GM21528 (cell line): Measurements from ENCODE around the gene CTSC.
A peak's percentile ranks its signal among the peaks of the same experiment; 100 is the strongest.
"Not testable (repeated sequence)": the region's sequence is repeated elsewhere in the genome, so short reads cannot be mapped to it uniquely, and the experiment has no call there.

Experiments used
- ATAC-seq: cut with Tn5 transposase; IDR thresholded peaks from one replicate; pipeline ENCODE4 v1.9.1; 2021; ENCODE audit warnings: mild to moderate bottlenecking, moderate library complexity; ENCODE audit not compliant: unreplicated experiment, low FRiP score

The CTSC gene

GRCh38 chr11:88322881-88323280 is 14.7 kb downstream of the CTSC start:
- ATAC-seq: not testable (repeated sequence)

DNA sequence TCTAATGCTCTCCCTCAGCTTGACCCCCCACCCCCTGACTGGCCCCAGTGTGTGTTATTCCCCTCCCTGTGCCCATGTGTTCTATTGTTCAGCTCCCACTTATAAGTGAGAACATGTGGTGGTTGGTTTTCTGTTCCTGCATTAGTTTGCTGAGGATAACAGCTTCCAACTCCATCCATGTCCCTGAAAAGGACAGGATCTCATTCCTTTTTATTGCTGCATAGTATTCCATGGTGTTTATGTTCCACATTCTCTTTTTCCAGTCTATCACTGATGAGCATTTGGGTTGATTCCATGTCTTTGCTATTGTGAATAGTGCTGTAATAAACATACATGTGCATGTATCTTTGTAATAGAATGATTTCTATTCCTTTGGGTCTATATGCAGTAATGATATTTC is 16.1 kb downstream of the CTSC start:
- not testable (repeated sequence) for ATAC-seq

DNA sequence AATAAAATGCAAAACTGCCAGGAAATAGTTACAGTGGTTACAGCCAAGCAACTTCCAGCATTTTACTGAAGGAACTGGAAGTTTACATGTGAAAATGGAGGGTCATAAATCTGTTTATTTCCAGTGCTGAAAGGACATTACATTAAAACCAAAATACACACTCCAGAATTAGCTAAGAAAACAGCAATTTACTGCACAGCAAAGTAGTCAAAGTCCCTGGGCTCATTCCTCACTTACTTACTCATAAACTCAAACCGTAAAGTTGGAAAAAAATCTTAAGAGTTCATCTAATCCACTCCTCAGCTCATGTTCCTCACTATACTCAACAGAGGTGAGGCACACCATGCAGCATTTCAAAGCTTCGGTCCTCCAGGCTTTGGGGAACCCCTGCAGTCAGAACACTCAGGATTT is 17.4 kb downstream of the CTSC start:
- ATAC-seq: no peak

DNA sequence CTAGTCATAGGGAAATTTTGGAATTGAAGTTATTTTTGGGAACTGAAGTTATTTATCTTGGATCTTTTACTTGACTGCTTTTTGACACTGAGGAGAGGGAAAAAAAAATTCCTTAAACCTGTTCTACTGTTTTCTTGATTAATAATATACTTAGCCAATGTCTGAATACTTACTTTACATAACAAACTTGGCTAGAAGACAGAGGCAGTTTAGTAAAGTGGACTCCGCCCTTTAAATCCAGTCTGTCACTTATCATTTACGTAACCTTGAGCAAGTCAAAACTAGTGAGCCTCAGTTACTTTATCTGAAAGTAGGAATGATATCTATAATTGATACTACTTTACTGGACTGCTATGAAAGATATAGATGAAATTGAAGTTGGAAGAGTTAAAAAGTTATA is 19.5 kb downstream of the CTSC start:
- ATAC-seq: no peak

DNA sequence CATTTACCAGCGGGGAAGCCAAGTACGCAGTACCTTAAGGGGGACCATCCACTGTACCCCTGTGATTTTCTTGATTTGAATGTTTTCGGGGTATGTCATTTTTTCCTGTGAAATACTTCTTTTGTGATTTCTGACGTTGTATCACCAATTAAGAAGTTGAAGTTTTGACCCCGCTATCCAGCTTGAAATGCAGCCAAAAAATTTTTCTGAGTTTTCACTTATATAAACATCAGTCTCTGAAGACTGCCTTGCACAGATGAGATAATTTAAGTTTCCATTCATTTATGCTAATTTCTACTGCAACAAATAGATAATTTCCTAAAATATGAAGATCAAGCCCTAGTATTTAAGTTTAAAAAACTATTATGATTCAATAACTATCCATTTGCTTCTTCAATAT is 20.0 kb downstream of the CTSC start:
- no peak for ATAC-seq

- ATAC-seq: no peak
These were observed 21.5 kb downstream of the CTSC start for GRCh38 chr11:88315981-88316441.

- no peak for ATAC-seq
These were observed 22.5 kb downstream of the CTSC start for GRCh38 chr11:88315015-88315414.

GRCh38 chr11:88313441-88313840 is 24.1 kb downstream of the CTSC start:
- ATAC-seq: no peak

GRCh38 chr11:88312628-88313027 is 24.9 kb downstream of the CTSC start:
- ATAC-seq: no peak

GRCh38 chr11:88310246-88310645 is 27.3 kb downstream of the CTSC start:
- ATAC-seq: no peak

- no peak for ATAC-seq
These were observed 29.0 kb downstream of the CTSC start for GRCh38 chr11:88308576-88308975.

DNA sequence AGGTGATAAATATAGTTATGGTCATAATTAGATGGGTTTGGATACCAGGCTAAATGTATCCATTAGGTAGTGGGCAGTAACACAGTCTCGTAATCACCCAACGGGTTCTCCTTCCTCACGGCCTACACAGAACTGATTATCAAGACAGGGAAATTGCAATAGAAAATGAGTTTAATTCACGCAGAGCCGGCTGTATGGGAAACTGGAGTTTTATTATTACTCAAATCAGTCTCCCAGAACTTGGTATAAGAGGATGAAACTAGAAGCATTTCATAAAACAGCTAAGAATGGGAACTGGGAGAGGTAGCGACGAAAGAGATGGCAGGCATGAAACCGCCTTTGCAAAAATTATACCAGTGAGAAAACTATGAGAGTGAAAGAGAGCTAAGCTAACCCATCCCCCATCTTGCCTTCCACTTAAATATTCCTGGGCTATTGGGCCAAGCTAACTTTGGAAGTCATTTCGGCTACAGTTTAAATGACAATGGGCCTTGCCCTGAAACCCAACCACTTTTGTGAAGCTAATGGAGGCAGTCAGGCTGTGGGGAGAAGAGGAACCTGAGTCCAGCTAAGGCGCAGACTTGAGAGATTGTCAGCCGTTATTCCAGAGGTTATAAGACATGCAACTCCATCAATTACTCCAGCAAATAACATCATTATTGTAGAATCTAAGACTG is 29.6 kb downstream of the CTSC start:
- peak; percentile 69 for ATAC-seq

- ATAC-seq: no peak
These were observed 30.8 kb downstream of the CTSC start for GRCh38 chr11:88306785-88307184.

DNA sequence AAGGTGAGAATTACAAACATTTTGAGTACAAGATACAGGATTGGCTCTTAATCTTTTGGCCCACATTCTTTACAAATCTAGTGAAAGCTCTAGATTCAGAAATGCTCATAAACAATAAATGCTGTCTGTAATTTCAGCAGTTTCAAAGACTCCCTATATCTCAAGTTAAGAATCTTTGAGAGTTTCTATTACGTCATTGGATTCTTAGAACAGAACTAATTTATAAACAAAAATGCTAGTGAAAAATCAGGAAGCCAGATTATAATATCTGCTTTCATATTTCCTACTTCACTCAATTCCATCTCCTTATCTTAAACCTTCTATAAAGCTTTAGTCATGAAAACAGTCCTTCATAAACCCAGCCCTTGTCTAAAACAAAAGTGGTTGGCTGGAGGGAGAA is 32.1 kb downstream of the CTSC start:
- no peak for ATAC-seq

DNA sequence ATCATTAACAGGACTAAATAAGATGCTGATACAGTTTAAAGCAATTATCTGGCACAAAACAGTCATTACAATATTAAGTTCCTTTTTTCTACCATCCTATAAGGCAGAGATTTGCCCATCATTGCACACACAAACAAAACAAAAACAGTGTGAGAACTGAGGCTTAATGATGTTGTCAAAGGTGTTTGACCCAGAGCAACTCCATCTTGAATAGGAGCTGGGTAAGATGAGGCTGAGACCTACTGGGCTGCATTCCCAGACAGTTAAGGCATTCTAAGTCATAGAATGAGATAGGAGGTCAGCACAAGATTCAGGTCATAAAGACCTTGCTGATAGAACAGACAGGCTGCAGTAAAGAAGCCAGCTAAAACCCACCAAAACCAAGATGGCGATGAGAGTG is 33.2 kb downstream of the CTSC start:
- ATAC-seq: no peak

DNA sequence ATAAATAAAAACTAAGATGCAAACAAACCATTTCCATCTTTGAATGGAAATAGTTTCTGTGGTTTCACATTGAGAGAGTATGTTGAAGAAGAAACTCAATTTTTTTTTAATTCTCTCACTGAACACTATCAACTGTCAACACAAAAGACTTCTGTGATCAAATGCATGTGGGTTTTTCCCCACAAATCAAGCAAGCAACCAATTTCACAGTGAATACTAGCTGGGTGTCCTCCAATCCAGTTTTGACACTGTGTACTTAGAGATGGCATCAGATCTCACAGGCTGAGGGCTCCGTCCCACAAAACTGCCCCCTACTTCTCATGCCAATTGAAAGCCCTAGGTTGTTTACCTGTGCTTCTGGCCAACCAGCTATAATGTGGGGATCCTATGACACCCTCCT is 34.5 kb downstream of the CTSC start:
- no peak for ATAC-seq

DNA sequence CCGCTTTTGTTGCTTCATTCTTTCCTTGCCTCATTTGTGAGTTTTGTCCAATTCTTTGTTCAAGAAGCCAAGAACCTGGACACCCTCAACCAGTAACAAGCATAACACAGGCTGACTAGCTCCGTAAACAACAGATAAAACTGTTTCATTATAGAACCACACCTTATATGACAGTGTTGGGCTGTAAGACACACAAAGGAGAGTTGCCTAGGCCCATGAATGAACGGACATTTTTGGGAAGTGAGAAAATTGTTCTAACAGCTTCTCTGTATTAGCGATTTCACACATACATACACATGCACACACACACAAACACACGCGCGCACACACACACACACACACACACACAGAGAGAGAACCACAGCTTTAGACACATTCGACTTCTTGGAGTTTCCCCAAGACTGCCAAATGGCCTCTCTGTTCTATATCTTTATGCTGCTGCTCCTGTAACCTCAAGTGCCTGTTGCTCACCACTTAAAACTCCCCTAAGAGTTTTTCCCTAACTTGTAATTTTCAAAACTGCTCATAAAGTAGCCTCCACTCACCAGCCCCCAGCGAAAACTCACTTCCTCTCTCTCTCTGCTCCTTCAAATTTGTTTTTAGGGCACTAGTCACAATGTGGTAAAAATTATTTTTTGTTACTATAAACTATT is 35.9 kb downstream of the CTSC start:
- ATAC-seq: peak; percentile 57

DNA sequence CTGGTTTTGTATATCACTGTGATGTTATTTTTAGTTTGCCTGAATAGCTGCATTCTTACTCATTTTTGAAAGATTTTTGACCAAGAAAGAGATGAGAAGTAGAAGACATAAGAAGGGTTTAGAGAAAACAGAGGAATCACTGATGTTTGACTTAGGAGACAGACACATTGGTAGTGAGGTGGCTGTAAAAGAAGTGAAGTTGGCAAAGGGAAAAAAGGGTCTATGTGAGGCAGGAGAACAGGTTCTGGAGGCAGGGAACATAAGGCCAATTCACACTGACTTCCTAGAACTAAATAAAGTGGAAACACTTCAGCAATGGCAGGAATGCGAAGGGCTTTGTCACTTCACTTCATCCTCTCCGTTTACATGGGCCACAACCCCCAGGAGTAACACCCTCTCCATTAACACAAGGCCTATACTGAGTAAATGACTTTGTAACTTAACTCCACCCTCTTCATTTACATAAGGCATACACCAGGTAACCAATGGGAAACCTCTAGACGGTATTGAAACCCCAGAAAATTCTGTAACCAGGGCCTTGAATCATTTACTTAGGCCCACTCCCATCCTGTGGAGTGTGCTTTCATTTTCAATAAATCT is 36.5 kb downstream of the CTSC start:
- ATAC-seq: peak; percentile 75

- no peak for ATAC-seq
These were observed 39.7 kb downstream of the CTSC start for GRCh38 chr11:88297863-88298262.

DNA sequence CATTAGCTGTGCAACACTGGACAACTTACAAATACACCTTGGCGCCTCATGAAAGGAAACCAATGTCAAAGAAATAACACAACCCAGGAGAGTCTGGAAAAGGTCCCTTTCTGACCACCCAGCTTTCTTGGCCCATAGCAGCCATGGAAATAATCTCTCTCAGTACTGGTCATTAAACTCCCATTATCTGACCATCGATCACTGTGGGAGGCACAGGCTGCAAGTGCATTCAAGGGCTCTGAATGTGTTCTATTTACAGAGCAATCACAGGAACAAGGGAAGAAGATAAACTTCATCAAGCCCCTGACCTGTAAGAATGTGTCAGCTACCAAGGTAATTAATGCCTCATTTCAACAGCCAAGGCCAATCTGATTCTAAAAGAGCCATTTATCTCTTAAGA is 40.1 kb downstream of the CTSC start:
- ATAC-seq: no peak

- no peak for ATAC-seq
These were observed 42.5 kb downstream of the CTSC start for GRCh38 chr11:88295028-88295427.

GRCh38 chr11:88293931-88294330 is 43.6 kb downstream of the CTSC start:
- no peak for ATAC-seq
